Small intestine (tissue), 7 donors: Measurements from ENCODE around the gene ANKRD31. TPM values are rescaled to one million over a fixed set of nuclear protein-coding genes. Genes with fewer than 3 reads are reported as not detected.
"Not testable (repeated sequence)": the region's sequence is repeated elsewhere in the genome, so short reads cannot be mapped to it uniquely, and the experiment has no call there.

ENCODE experiments used
- DNase-seq, 2 donors: peaks; one replicate each; pipeline versions ENCODE4 v3.0.0 to v3.0.0-alpha.2; 2013
- FAIRE-seq: peaks from 2 replicates; lab custom pipeline; 2012; peaks lifted over from hg19 to GRCh38; lab: Jason Lieb, UNC
- H3K27ac ChIP-seq, 3 donors: one replicate each; pipeline ENCODE4 v1.5.1; 2013; ENCODE audit warnings: low read length in 2 of 3, mild to moderate bottlenecking in 2 of 3, control low read depth in 1 of 3, inconsistent platforms in 1 of 3, low read depth in 1 of 3, moderate library complexity in 1 of 3
- H3K27me3 ChIP-seq, 3 donors: one replicate each; pipeline ENCODE4 v1.6.1; 2013; ENCODE audit warnings: low read length in 3 of 3, inconsistent platforms in 1 of 3; ENCODE audit not compliant: control insufficient read depth in 3 of 3, insufficient read depth in 3 of 3
- H3K36me3 ChIP-seq, 3 donors: one replicate each; pipeline ENCODE4 v1.6.1; 2013; ENCODE audit warnings: low read length in 3 of 3, inconsistent platforms in 1 of 3, low read depth in 1 of 3, mild to moderate bottlenecking in 1 of 3, moderate library complexity in 1 of 3; ENCODE audit not compliant: control insufficient read depth in 3 of 3, insufficient read depth in 2 of 3
- H3K4me1 ChIP-seq, 3 donors: one replicate each; pipeline ENCODE4 v1.6.1; 2013; ENCODE audit warnings: low read length in 2 of 3, inconsistent platforms in 1 of 3, low read depth in 1 of 3, mild to moderate bottlenecking in 1 of 3, moderate library complexity in 1 of 3; ENCODE audit not compliant: control insufficient read depth in 3 of 3, insufficient read depth in 2 of 3
- H3K4me3 ChIP-seq, 3 donors: one replicate each; pipeline ENCODE4 v1.5.1; 2013; ENCODE audit warnings: low read length in 3 of 3, control low read depth in 1 of 3, inconsistent platforms in 1 of 3, low read depth in 1 of 3, mild to moderate bottlenecking in 1 of 3, moderate library complexity in 1 of 3
- H3K9me3 ChIP-seq, 2 donors: one replicate each; pipeline ENCODE4 v1.6.1; 2013; ENCODE audit warnings: low read depth in 1 of 2, low read length in 1 of 2; ENCODE audit not compliant: control insufficient read depth in 2 of 2, insufficient read depth in 1 of 2
- WGBS, 3 donors: extraction: QIAGEN DNeasy Blood & Tissue Kit; methylation state at CpG; one replicate each; pipeline ENCODE4 v1.1.7; 2013; 5-methylcytosine and 5-hydroxymethylcytosine counted together
- polyA plus RNA-seq, 4 donors: library from polyadenylated mRNA; stranded (reverse) in 3 of 4; unstranded in 1 of 4; fragments of 200-250 nt in 3 of 4; fragments of 120-200 nt in 1 of 4; gene quantifications; one replicate each; pipeline versions ENCODE4 v1.2.1 to v1.2.3, GENCODE V29; 2013
- donor health status: healthy with polysubstance abuse.
- donor health status: control.
- donor health status: control.
- donor health status: Bipolar disorder and iron deficiency.
- donor health status: healthy.

The ANKRD31 gene
- polyA plus RNA-seq, 4 donors = 0.06 to 0.27 (median 0.22) TPM; not detected in 1

- Histone ChIP-seq H3K27me3 (peaks cover 0 to 2% (median 0%) of the 10 kb centered on the region in 3 donors), H3K4me3 (no peak overlapping the region), H3K36me3 (no peaks in the 10 kb centered on the region), H3K27ac (no peak overlapping the region), H3K9me3 (peaks cover 0 to 3% of the 10 kb centered on the region in 2 donors), H3K4me1 (no peaks in the 10 kb centered on the region)
- FAIRE-seq = no peak
- 68 to 82% (median 75%) methylated on average over 5 of the region's 5 CpGs for WGBS, 3 donors
- no peak for DNase-seq
Measured at GRCh38 chr5:75243510-75243909, 6.8 kb upstream of the ANKRD31 start.

GRCh38 chr5:75243100-75243499 is 6.4 kb upstream of the ANKRD31 start:
- no peaks in the 10 kb centered on the region for H3K27me3 ChIP-seq
- FAIRE-seq = no peak
- peak in 1 of 2 donors; percentile 16 for DNase-seq
- no peak overlapping the region for H3K4me3 ChIP-seq
- 10 to 58% (median 41%) methylated on average over 1 of the region's 1 CpG for WGBS, 3 donors
- H3K9me3 ChIP-seq = no peaks in the 10 kb centered on the region
- H3K36me3 ChIP-seq = no peaks in the 10 kb centered on the region
- no peak overlapping the region for H3K27ac ChIP-seq
- no peaks in the 10 kb centered on the region for H3K4me1 ChIP-seq

- DNase-seq (no peak), FAIRE-seq (no peak)
- Histone ChIP-seq H3K4me3 (no peak overlapping the region), H3K9me3 (no peaks in the 10 kb centered on the region), H3K36me3 (no peaks in the 10 kb centered on the region), H3K27ac (no peak overlapping the region), H3K27me3 (no peaks in the 10 kb centered on the region), H3K4me1 (no peaks in the 10 kb centered on the region)
- WGBS, 3 donors = 79 to 85% (median 84%) methylated on average over 2 of the region's 2 CpGs
Measured at GRCh38 chr5:75242067-75242466, 5.4 kb upstream of the ANKRD31 start.

GRCh38 chr5:75239681-75240080 is 3.0 kb upstream of the ANKRD31 start:
- H3K4me3 ChIP-seq = no peak overlapping the region
- H3K4me1 ChIP-seq = peaks cover 0 to 9% (median 0%) of the 10 kb centered on the region in 3 donors
- H3K36me3 ChIP-seq = no peaks in the 10 kb centered on the region
- H3K27ac ChIP-seq = no peak overlapping the region
- H3K9me3 ChIP-seq = no peaks in the 10 kb centered on the region
- DNase-seq (no peak), FAIRE-seq (no peak)
- 91 to 96% (median 95%) methylated on average over 2 of the region's 2 CpGs for WGBS, 3 donors
- H3K27me3 ChIP-seq = no peaks in the 10 kb centered on the region

GRCh38 chr5:75235711-75236110 is 967 bp downstream of the ANKRD31 start:
- Histone ChIP-seq H3K4me3 (no peak overlapping the region), H3K36me3 (no peaks in the 10 kb centered on the region), H3K9me3 (no peaks in the 10 kb centered on the region), H3K27ac (no peak overlapping the region), H3K4me1 (peaks cover 0 to 9% (median 0%) of the 10 kb centered on the region in 3 donors), H3K27me3 (no peaks in the 10 kb centered on the region)
- peak in 1 of 2 donors; percentile 4 for DNase-seq
- FAIRE-seq = no peak
- 94 to 96% (median 94%) methylated on average over 4 of the region's 4 CpGs for WGBS, 3 donors

- H3K36me3 ChIP-seq = no peaks in the 10 kb centered on the region
- no peak for FAIRE-seq
Measured at GRCh38 chr5:75234251-75234650, 2.4 kb downstream of the ANKRD31 start.

GRCh38 chr5:75226916-75227315 is 9.8 kb downstream of the ANKRD31 start:
- H3K27me3 ChIP-seq = no peaks in the 10 kb centered on the region
- H3K36me3 ChIP-seq = no peaks in the 10 kb centered on the region
- WGBS, 3 donors = 79 to 87% (median 82%) methylated on average over 2 of the region's 2 CpGs
- no peak for FAIRE-seq
- no peak overlapping the region for H3K27ac ChIP-seq
- H3K4me1 ChIP-seq = no peaks in the 10 kb centered on the region
- H3K9me3 ChIP-seq = no peaks in the 10 kb centered on the region
- no peak overlapping the region for H3K4me3 ChIP-seq
- DNase-seq = no peak

More at GRCh38 chr5:75234251-75234650, 2.4 kb downstream of the ANKRD31 start:
- no peaks in the 10 kb centered on the region for H3K27me3 ChIP-seq
- peak in 1 of 2 donors; percentile 33 for DNase-seq
- no peak overlapping the region for H3K27ac ChIP-seq
- H3K9me3 ChIP-seq = no peaks in the 10 kb centered on the region
- H3K4me1 ChIP-seq = peaks cover 0 to 9% (median 0%) of the 10 kb centered on the region in 3 donors
- H3K4me3 ChIP-seq = no peak overlapping the region

- H3K36me3 ChIP-seq = no peaks in the 10 kb centered on the region
- no peak for DNase-seq
- H3K27me3 ChIP-seq = no peaks in the 10 kb centered on the region
- no peak for FAIRE-seq
- no peak overlapping the region for H3K27ac ChIP-seq
- H3K4me3 ChIP-seq = no peak overlapping the region
- H3K9me3 ChIP-seq = no peaks in the 10 kb centered on the region
- no peaks in the 10 kb centered on the region for H3K4me1 ChIP-seq
Measured at GRCh38 chr5:75225506-75225905, 11.2 kb downstream of the ANKRD31 start.

- FAIRE-seq = not testable (repeated sequence)
- WGBS, 3 donors = 66 to 81% (median 69%) methylated on average over 2 of the region's 2 CpGs
Measured at GRCh38 chr5:75220787-75221186, 15.9 kb downstream of the ANKRD31 start.

More at GRCh38 chr5:75220787-75221186, 15.9 kb downstream of the ANKRD31 start:
- H3K27ac ChIP-seq, H3K36me3 ChIP-seq, H3K9me3 ChIP-seq, H3K4me1 ChIP-seq, H3K27me3 ChIP-seq, H3K4me3 ChIP-seq, DNase-seq: not testable (repeated sequence)
